Stimulated activated CD4-positive, alpha-beta T cell treated with anti-CD3 and anti-CD28 coated beads, TNF-alpha, amount 100 ng/mL, for 48 hours (primary cell): Measurements from ENCODE around the gene ADAMTSL5.
A peak's percentile ranks its signal among the peaks of the same experiment; 100 is the strongest.
"Not testable (repeated sequence)": the region's sequence is repeated elsewhere in the genome, so short reads cannot be mapped to it uniquely, and the experiment has no call there.

Experiments used
- DNase-seq, 3 donors: peaks; one replicate each; pipeline ENCODE4 v3.0.0-alpha.2; 2020; ENCODE audit warnings: low read depth in 3 of 3

Gene ADAMTSL5

DNA sequence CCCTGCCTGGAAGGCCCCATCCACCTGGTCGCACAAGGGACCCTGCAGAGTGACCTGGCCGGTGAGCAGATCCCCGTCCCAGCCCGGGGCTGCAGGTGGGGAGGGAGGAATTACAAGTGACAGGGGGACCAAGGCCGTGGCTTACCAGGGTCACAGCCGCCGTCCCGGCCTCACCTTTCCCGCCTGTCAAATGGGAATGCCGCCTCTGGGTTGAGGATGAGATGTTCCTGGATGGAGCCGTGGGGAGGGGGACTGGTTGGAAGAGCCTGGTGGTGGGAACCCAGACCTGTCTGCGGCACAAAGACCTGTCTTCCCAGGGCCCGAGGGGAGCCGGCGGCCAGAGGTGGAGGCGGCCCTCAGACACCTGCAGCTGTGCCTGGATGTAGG lies 16.6 kb upstream of the ADAMTSL5 start:
- no peak for DNase-seq

DNA sequence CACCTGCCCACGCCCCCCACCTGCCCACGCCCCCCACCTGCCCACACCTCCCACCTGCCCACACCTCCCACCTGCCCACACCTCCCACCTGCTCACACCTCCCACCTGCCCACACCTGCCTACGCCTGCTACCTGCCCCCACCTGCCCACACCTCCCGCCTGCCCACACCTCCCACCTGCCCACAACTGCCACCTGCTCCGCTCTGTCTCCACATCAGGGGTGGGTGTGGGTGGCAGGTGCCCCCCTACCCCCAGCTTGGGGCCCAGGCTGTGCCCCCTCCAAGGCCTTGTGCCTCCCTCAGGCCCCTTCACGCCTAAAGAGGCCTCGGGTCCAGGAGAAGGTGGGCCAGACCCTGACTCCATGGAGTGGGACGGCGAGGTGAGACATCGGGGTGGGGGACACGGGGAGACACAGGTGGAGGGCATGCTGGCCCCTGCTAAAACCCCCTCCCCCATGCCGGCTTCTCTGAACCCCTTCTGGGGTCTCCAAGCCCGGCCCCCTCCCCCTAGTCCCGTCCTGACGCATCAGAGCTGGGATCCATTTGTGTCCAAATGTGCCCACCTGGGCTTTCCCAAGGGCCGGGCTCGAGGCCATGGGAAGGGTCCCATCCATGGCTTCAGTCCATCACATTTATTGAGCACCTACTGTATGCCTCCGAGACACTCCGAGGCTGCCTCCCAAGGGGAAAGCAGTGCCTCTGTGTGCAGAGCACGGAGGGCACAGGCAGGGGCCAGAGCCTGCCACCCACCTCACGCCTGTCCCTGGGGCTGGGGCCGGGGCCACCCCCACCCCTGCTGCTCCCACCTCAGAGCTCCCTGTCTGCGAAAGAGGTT lies 16.0 kb upstream of the ADAMTSL5 start:
- DNase-seq, result no peak

DNA sequence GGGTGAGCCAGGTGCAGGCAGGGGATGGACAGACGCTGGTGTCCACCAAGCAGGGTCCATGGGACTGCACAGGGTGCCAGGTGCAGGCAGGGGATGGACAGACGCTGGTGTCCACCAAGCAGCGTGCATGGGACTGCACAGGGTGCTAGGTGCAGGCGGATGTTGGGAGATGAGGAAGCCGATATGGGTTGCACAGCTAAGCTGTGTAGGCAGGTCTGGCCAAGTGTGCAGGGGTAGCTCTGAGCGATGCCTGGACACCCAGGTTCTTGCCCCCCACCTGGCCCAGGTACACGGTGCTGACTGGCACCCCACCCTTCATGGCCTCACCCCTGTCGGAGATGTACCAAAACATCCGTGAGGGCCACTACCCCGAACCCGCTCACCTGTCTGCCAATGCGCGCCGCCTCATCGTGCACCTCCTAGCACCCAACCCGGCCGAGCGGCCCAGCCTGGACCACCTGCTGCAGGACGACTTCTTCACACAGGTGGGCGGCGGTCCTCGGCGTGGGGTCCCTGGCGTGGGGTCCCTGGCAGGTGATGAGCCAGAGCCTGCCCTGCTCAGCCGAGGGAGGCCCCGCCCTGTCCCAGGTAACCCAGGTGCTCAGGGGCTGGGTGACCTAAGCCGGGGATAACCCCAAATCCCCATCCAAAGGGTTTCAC lies 15.0 kb upstream of the ADAMTSL5 start:
- no peak for DNase-seq

DNA sequence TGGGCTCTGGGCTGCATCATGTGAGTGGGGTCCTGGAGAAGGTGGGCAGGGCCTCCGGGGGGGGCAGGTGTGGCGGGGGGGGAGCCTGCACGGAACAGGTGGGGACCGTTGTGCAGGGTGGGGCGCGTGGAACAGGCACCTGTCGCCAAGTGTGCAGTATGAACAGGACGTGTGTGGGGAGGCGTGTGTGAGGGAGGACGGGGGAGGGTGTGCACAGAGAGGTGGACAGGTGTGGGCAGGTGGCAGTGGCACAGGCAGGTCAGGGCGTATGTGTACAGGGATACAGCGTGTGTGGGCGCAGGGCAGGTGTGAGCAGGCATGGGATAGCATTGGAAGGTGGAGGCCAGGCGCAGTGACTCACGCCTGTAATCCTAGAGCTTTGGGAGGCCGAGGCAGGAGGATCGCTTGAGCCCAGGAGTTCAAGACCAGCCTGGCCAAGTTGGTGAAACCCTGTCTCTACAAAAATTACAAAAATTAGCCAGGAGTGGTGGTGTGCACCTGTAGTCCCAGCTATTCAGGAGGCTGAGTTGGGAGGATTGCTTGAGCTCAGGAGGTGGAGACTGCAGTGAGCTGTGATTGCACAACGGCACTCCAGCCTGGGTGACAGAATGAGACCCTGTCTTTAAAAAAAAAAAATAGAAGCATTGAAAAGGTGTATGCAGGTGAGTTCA lies 14.3 kb upstream of the ADAMTSL5 start:
- no peak for DNase-seq

DNA sequence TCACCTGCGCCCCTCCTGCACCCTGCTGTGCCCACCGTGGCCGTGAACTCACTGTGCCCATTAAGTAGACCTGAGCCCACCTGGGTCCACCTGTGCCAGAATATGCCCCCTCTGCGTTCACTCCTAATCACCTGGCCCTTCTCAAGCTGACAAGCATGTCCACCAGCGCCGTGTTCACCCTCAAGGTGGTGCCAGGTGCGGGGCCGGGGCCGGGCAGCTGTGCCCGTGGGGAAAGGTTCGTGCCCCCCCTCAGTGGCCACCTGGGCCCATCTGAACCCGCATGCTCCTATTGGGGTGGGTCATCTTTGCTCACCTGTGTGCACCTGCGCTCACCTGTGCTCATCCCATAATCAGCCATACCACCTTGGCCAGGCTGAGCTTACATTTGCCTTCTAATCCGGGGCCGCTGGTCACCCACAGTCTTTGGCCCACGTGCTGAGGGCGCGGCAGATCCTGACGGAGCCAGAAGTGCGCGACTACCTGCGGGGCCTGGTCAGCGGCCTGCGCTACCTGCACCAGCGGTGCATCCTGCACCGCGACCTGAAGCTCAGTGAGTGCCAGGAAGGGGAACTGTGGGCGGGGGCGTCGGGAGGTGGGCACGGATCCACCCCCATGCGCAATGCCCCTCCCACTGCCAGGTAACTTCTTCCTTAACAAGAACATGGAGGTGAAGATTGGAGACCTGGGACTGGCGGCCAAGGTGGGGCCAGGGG lies 13.4 kb upstream of the ADAMTSL5 start:
- DNase-seq, result no peak

DNA sequence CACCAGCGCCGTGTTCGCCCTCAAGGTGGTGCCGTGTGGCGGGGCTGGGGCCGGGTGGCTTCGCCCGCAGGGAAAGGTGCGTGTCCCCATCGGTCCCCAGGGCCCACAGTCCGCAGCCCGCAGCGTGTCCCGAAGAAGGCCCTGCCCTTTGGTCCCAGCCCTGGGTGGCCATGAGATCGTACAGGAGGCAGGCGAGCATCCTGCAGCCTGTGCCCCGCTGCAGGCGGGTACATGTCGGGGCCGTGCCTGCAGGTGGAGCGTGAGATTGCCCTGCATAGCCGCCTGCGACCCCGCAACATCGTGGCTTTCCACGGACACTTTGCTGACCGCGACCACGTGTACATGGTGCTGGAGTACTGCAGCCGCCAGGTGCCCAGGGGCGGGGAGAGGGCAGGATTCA lies 12.5 kb upstream of the ADAMTSL5 start:
- no peak for DNase-seq

DNA sequence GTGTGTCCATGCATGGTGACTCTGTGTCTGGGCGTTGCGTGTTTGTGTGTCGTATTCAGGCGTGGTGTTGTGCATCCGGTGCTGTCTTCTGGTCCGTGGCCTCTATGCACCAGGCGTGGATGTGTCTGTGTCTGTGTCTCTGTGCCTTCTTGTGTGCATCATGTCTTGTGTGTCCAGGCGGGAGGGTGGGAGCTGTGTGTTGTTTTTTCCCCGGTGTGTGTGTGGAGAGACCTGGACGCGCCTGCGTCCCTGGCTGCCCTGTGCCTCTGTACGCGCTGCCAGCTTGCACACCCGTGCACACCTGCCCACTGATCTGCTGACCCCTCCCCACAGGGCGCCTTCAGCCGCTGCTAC lies 12.1 kb upstream of the ADAMTSL5 start:
- DNase-seq, result no peak

DNA sequence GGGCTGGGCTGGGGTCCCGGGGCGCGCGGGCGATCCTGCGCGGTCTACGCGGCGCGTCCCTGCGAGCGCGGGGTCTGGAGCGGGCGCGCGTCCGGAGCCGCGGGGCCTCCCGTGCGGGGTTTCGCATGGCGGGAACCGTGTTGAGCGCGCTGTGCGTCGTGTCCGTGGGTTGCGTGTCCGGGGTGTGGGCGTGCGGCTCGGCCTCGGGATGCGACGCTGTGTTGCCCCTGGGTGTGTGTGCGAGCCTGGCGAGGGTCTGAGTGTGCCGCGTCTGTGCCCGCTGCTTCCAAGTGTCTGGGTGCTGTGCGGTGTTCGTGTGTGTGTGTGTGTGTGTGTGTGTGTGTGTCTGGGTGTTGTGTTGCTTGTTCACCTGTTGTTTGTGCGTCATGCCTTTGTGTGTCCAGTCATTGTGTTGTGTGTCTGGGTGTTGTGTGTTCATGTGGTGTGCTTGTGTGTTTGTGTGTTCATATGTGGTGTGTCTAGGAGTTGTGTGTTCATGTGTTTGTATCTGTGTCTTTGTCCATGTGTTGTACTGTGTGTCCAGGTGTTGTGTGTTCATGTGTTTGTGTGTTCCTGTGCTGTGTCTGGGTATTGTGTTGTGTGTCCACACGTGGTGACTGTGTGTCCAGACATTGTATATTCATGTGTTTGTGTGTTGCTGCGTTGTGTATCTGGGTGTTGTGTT lies 11.6 kb upstream of the ADAMTSL5 start:
- DNase-seq, result no peak

DNA sequence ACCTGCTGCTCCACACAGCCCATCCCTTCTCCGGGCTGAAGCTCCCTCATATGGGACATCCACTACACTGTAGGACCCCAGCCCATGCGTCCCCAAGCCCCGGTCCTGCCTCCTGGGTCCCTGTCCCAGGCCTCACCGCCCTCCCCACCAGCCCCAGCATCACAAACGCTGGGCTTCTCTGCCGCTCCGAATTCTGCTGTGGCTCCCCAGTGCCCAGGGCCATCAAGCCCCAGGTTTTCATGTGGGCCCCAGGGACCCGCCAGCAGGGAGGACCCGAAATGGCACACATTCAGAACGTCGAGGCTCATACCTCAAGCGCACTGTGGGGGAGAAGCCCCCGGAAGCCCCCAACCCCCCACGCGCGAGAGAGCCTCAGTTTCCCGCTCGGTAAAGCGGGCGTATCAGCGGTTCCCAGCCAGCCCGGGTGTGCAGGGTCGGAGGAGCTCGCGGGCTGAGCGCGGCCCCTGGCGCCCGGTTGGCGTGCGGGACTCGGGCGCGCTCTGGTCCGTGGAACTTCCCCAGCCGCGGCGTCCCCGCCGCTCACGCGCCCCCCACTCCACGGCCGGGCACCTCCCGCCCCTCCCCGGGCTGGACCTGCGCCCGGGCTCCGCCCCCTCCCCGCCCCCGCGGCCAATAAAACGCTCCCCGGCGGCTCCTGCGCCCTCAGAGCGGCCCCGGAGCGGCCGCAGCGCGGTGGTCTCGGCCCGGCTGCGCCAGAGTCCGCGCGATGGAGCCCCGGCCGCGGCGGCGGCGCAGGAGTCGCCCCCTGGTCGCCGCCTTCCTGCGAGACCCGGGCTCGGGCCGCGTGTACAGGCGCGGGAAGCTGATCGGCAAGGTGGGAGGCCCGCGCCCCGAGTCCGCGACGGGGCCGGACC lies 10.8 kb upstream of the ADAMTSL5 start, which contains the start of gene PLK5:
TSS of gene PLK5 (plus strand) at position 666 of the 875 bp plus-strand sequence. CDS start 2,920 bp downstream, outside the sequence.
- no peak for DNase-seq

DNA sequence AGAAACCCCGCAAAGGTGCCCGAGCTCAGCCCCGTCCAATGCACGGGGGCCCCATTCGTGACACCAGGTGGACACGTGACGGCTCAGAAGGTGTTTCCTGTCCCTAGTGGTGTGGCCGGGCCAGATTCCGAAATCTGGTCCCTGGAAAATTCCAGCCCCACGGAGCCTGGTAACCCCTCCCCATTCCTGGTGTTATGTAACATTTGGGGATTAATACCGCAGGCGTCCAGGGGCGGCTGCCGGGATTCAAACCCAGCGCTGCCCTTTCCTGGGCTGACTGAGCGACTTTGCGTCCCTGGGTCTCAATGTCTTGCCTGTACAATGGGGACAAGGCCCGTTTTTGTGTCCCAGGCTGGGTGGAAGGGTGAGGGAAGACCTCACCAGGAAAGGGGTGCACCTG lies 10.0 kb upstream of the ADAMTSL5 start:
- no peak for DNase-seq

DNA sequence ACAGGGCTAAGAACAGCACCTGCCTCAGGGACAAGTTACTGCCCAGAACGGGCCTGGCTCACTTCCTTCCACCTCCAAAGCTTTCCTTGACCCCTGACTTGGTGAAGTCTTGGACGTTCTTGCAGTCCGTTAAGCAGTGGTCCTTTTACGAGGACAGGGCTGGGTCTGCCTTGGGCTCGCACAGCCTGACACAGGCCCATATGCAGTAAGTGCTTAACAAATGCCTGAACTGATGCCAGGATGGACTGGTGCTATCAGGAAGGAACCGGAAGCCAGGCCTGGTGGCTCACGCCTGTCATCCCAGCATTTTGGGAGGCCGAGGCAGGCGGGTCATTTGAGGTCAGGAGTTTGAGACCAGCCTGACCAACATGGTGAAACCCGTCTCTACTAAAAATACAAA lies 9.2 kb upstream of the ADAMTSL5 start:
- no peak for DNase-seq

DNA sequence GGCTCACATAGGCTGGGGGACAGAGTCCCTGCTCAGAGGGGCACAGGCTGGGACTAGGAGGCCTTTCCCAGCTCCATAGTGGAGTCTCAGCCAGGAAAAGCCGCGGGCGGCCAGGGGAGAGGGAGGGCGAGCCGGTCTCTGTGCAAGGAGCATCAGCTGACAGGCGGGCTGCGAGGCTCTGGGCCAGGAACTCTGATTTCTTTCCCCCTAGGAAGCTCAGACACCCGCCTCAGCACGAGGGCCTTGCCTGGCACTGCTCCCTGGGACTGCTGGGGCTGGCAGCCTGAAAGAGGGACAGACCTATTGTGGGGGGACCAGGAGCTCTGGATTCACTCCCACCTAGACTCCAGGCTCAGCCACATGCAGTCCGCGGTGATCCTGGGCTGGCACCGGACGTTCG lies 8.8 kb upstream of the ADAMTSL5 start:
- no peak for DNase-seq

DNA sequence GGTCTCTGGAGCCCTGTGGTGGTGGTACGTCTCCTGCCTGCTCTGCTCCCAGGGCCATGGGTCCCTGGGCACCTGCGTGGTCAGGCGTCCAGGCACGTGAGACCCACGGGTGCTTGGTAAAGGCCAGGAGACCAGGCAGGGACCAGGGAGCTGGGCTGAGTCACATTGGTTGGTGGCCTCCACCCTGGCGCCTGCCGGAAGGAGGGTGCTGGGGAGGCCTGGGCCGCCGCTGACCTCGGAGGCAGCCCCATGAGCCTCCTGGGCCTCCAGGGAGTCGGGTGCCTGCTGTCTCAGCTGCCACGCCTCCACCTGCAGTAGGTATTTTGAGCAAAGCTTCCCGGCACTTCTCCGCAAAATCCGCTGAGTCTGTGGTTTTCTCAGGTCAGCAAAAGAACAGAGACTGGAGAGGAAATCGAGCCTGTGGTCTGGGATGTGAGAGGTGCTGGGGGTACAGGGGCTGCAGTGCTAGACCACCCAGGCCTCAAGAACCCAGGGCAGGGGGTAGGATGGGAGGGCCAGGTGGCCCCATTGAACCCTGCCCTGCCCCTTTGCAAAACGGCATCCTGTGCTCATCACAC lies 7.5 kb upstream of the ADAMTSL5 start:
- DNase-seq, result no peak

DNA sequence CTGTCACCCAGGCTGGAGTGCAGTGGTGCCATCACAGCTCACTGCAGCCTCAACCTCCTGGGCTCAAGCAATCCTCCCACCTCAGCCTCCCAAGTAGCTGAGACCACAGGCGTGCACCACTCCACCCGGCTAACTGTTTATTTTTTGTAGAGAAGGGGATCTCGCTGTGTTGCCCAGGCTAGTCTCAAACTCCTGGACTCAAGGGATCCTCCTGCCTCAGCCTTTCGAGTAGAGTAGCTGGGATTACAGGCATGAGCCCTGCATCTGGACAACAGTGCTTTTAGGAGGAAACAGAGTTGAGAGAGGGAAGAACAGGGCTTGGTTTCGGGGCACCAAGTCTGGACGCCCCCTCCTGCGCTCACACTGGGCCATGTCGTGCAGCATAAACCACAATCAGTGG lies 7.0 kb upstream of the ADAMTSL5 start:
- not testable (repeated sequence) for DNase-seq

DNA sequence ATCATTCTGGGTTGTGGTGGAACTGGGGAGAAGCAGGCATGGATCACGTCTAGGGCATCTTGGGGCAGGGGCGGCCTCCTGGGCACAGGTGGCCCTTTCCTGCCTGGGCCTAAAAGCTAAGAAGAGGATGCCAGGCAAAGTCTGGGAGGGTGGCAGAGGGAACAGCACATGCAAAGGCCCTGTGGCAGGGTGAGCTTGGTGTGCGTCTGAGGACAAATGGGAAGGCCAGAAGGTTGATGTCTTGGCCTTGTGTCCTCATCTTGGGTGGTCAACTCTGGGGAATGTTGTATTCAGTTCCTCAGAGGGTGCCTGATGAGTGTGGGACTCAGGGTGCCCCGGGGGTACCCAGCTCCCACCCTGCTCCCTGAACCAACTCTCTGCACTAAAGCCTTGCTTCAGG lies 5.7 kb upstream of the ADAMTSL5 start:
- no peak for DNase-seq

DNA sequence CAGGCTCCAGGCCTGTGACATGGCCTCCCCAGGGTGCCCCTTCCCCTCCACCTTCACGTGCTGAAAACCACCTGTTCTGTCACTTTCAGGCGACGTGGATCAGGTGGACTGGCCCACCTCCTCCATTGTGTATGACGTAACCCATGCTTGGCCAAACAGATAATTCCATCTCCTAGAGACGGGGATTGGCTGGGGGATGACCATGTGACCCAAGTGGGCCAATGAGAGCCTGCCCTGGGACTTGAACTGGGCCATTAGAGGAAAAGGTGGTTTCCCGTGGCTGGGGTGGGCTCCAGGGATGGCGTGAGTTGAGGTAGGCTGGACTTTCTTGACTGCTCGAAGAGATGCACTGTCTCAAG lies 3.6 kb upstream of the ADAMTSL5 start:
- no peak for DNase-seq

DNA sequence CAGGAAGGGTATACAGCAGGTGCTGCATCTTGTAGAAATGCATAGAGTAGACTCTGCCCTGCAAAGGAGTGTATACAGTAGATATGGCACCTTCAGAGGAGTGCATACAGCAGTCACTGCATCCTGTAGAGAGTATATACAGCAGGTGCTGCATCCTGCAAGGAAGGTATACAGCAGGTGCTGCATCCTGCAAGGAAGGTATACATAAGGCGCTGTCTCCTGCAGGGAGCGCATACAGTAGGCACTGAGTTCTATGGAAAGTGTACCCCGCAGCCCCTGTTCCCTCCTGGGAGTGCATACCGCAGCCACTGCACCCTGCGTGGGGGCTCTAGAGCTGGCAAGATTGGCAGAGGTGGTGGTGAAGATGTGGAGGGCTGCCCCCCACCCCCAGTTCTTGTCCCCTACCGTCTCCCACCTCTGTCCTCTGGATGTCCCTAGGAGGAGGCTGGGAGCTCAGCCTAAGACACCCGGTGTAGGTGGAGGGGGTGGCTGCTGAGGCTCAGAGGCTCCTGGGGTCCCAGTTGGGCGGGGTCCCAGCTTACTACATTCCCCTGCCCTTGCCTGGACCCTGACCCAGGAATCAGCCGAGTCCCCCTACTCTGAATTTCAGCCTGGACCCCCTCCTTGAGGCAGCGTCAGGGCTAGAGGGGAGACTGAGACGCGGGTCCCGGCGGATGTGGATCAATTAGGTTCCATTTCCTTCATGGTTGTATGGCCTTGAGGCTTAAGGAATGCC lies 2.3 kb upstream of the ADAMTSL5 start:
- no peak for DNase-seq

DNA sequence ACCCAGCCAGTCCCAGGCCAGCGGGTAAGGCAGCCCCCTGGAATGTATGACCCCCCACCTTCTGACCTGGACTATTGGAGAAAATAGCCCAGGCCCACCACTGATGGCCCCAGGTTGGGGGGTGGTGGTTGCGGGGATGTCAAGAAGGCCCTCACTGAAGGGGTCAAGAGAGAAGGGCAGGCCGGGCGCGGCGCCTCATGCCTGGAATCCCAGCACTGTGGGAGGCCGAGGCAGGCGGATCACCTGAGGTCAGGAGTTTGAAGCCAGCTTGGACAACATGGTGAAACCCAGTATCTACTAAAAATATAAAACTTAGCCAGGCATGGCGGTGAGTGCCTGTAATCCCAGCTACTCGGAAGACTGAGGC lies 1.5 kb upstream of the ADAMTSL5 start:
- no peak for DNase-seq

DNA sequence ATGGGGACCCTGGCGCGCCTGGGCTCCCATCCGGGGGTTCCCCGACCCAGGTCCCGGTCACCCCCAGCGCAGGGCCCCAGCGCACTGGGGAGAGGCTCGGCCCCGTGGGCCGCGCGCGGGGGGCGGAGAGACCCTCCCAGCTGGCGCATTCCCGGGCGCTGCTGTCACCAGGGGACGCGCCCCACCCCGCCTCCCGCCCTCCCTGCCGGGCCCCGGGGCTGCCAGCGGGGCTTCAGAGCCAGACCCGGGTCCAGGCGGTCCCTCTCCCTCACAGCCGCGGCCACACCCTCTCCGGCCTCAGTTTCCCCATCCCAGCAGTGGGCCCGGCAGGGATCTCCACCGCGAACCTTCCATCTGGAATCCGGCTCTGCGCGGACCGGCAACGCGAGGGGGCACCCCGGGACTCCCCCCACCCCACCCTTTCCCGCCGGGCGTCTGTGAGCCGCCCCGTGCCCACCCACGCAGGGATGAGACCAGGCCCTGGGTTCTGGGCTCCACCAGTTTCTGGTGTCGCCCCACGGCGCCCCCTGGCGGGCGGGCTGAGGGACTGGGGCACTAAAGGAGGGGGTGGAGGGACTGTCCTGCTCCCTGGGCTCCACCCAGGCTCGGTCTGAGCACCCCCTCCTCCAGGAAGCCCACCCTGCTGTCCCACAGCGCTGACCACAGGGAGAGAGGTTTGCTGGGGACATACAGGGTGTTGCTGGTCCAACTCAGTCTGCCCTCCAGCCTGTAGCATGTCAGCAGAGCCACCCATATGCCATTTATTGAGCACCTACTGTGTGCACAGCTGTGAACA lies 878 bp upstream of the ADAMTSL5 start:
- DNase-seq, result peak; percentile 54 to 78 (median 55)
